ENCODE results near the gene TMEM215.
"Not testable (repeated sequence)": the region's sequence is repeated elsewhere in the genome, so short reads cannot be mapped to it uniquely, and the experiment has no call there.

Gene TMEM215

GRCh38 chr9:32783168-32783891, at the start of gene TMEM215:
TSS of gene TMEM215 (plus strand) at chr9:32783540. CDS start at chr9:32784184, 644 bp downstream.
- no peak for DNase-seq (ENCODE audit: low spot score)

- DNase-seq (ENCODE audit: low spot score) = no peak
Observed at GRCh38 chr9:32735476-32735875, 47.9 kb upstream of the TMEM215 start.

- DNase-seq (ENCODE audit: low spot score) = no peak
Observed at GRCh38 chr9:32737378-32737777, 46.0 kb upstream of the TMEM215 start.

GRCh38 chr9:32738501-32739172, 44.7 kb upstream of the TMEM215 start:
- DNase-seq (ENCODE audit: low spot score) = no peak

GRCh38 chr9:32741706-32742105, 41.6 kb upstream of the TMEM215 start:
- DNase-seq (ENCODE audit: low spot score) = no peak

- no peak for DNase-seq (ENCODE audit: low spot score)
Observed at GRCh38 chr9:32742296-32742695, 41.0 kb upstream of the TMEM215 start.

- DNase-seq (ENCODE audit: low spot score) = no peak
Observed at GRCh38 chr9:32748013-32748412, 35.3 kb upstream of the TMEM215 start.

GRCh38 chr9:32755730-32756129, 27.6 kb upstream of the TMEM215 start:
- DNase-seq (ENCODE audit: low spot score) = no peak

GRCh38 chr9:32764139-32764538, 19.2 kb upstream of the TMEM215 start:
- DNase-seq (ENCODE audit: low spot score) = no peak

- DNase-seq (ENCODE audit: low spot score) = no peak
Observed at GRCh38 chr9:32775283-32775682, 8.1 kb upstream of the TMEM215 start.

- no peak for DNase-seq (ENCODE audit: low spot score)
Observed at GRCh38 chr9:32776201-32776600, 7.1 kb upstream of the TMEM215 start.

GRCh38 chr9:32782476-32783167, 718 bp upstream of the TMEM215 start:
- DNase-seq (ENCODE audit: low spot score) = no peak

GRCh38 chr9:32787816-32788215, 4.5 kb downstream of the TMEM215 start:
- DNase-seq (ENCODE audit: low spot score) = no peak

GRCh38 chr9:32796015-32796414, 12.7 kb downstream of the TMEM215 start:
- DNase-seq (ENCODE audit: low spot score) = not testable (repeated sequence)

- DNase-seq (ENCODE audit: low spot score) = no peak
Observed at GRCh38 chr9:32801530-32801929, 18.2 kb downstream of the TMEM215 start.

- no peak for DNase-seq (ENCODE audit: low spot score)
Observed at GRCh38 chr9:32807217-32807616, 23.9 kb downstream of the TMEM215 start.

- no peak for DNase-seq (ENCODE audit: low spot score)
Observed at GRCh38 chr9:32811246-32811645, 27.9 kb downstream of the TMEM215 start.

- DNase-seq (ENCODE audit: low spot score) = no peak
Observed at GRCh38 chr9:32820322-32820721, 37.0 kb downstream of the TMEM215 start.

GRCh38 chr9:32823101-32823500, 39.8 kb downstream of the TMEM215 start:
- no peak for DNase-seq (ENCODE audit: low spot score)

GRCh38 chr9:32823551-32823950, 40.2 kb downstream of the TMEM215 start:
- DNase-seq (ENCODE audit: low spot score) = no peak

GRCh38 chr9:32825203-32825602, 41.9 kb downstream of the TMEM215 start:
- DNase-seq (ENCODE audit: low spot score) = no peak

GRCh38 chr9:32828861-32829260, 45.5 kb downstream of the TMEM215 start:
- no peak for DNase-seq (ENCODE audit: low spot score)

- DNase-seq (ENCODE audit: low spot score) = no peak
Observed at GRCh38 chr9:32832346-32832745, 49.0 kb downstream of the TMEM215 start.
